ENCODE results near the gene DLGAP1. TPM values are rescaled to one million over a fixed set of nuclear protein-coding genes. Genes with fewer than 3 reads are reported as not detected.

DLGAP1 gene
- total RNA-seq, 3 donors from 2014 or later: 0.96 to 17.6 (median 5.2) TPM

DNA sequence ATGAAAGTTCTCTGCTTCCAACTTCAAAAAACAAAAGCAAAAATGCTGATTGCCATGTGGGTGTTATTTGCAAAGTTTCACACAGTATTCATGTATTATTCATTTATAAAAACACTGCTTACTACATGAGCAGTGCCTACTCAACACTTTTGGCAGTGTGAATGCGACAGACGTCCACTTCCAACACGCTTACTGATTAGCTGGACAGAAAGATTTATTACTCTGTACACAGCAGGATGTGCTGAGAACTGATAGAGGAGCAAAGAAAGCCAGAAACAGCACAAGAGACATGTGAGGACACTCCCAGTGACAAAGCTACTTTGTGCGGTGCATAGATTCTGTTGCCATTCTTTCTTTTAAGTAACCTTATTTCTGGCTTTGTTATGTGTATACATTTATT, 258.8 kb downstream of the DLGAP1 start:
- no peaks in the 10 kb centered on the region for H3K9me3 ChIP-seq
- H3K27ac ChIP-seq: no peak overlapping the region
- DNase-seq (ENCODE audit: low spot score in 2 of 2): no peak
- H3K4me1 ChIP-seq: no peaks in the 10 kb centered on the region
- TF ChIP-seq, protein P1, sequence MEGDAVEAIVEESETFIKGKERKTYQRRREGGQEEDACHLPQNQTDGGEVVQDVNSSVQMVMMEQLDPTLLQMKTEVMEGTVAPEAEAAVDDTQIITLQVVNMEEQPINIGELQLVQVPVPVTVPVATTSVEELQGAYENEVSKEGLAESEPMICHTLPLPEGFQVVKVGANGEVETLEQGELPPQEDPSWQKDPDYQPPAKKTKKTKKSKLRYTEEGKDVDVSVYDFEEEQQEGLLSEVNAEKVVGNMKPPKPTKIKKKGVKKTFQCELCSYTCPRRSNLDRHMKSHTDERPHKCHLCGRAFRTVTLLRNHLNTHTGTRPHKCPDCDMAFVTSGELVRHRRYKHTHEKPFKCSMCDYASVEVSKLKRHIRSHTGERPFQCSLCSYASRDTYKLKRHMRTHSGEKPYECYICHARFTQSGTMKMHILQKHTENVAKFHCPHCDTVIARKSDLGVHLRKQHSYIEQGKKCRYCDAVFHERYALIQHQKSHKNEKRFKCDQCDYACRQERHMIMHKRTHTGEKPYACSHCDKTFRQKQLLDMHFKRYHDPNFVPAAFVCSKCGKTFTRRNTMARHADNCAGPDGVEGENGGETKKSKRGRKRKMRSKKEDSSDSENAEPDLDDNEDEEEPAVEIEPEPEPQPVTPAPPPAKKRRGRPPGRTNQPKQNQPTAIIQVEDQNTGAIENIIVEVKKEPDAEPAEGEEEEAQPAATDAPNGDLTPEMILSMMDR (IDR thresholded peaks at IDR 0.05): no peak
- no peak for TF ChIP-seq POLR2A (IDR thresholded peaks at IDR 0.05)
- no peak for TF ChIP-seq POLR2AphosphoS5 (IDR thresholded peaks at IDR 0.05)
- no peak overlapping the region for H3K4me3 ChIP-seq
- H3K36me3 ChIP-seq: no peaks in the 10 kb centered on the region
- intact Hi-C loops (cut with DNase I; ENCODE audit: low total_unique reads): no loop called here
- no peaks in the 10 kb centered on the region for H3K27me3 ChIP-seq

- Histone ChIP-seq H3K9me3 (no peaks in the 10 kb centered on the region), H3K4me3 (no peak overlapping the region), H3K4me1 (no peaks in the 10 kb centered on the region), H3K36me3 (no peaks in the 10 kb centered on the region), H3K27me3 (no peaks in the 10 kb centered on the region), H3K27ac (no peak overlapping the region)
- TF ChIP-seq, protein P1 (IDR thresholded peaks at IDR 0.05): no peak
- no peak for TF ChIP-seq POLR2AphosphoS5 (IDR thresholded peaks at IDR 0.05)
- intact Hi-C loops (cut with DNase I; ENCODE audit: low total_unique reads): no loop called here
- DNase-seq (ENCODE audit: low spot score in 2 of 2): no peak
Measured at GRCh38 chr18:4193086-4193485, 262.0 kb downstream of the DLGAP1 start.

DNA sequence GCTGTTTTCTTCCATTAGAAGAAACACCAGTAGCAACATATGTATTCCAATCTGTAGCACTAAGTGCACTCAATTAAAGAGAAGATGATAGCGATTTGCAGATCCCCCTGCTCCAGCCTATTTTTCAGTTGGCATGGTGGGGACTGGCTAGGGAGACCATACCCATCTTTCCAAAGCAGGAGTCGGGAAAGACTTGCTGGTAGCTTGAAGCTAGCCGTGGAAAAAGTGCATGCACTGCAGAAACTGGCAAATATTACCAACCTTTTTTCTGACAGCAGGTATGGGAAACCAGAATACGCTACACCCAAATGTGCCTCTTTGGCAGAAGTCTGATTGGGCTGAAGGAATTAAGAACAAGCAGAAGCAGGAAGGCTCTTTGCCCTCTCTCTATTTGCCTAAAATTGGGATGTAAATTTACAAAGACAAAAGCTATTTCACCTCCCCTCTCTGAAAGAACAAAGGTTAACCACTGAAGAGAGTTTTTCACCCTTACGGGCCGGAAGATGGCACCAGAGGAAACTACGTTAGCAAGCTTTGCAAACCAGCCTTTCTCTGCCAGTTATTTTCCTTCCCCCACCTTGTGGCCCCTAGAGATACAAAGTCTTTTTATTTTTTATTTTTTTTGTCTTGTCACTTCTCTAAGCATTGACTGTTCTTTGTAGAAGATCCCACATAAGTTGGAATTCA, 273.1 kb downstream of the DLGAP1 start:
- H3K4me3 ChIP-seq: no peak overlapping the region
- no peak for DNase-seq (ENCODE audit: low spot score in 2 of 2)
- intact Hi-C loops (cut with DNase I; ENCODE audit: low total_unique reads): no loop called here
- H3K4me1 ChIP-seq: no peaks in the 10 kb centered on the region
- H3K27me3 ChIP-seq: no peaks in the 10 kb centered on the region
- H3K36me3 ChIP-seq: no peaks in the 10 kb centered on the region
- H3K27ac ChIP-seq: no peak overlapping the region
- TF ChIP-seq POLR2A (IDR thresholded peaks at IDR 0.05) (no peak), POLR2AphosphoS5 (IDR thresholded peaks at IDR 0.05) (no peak)
- H3K9me3 ChIP-seq: no peaks in the 10 kb centered on the region

- Histone ChIP-seq H3K4me3 (no peak overlapping the region), H3K27me3 (no peaks in the 10 kb centered on the region), H3K9me3 (no peaks in the 10 kb centered on the region), H3K4me1 (no peaks in the 10 kb centered on the region), H3K36me3 (no peaks in the 10 kb centered on the region), H3K27ac (no peak overlapping the region)
- DNase-seq (ENCODE audit: low spot score in 2 of 2): no peak
- intact Hi-C loops (cut with DNase I; ENCODE audit: low total_unique reads): no loop called here
- TF ChIP-seq, protein P1 (IDR thresholded peaks at IDR 0.05): no peak
- TF ChIP-seq POLR2A (IDR thresholded peaks at IDR 0.05): no peak
- no peak for TF ChIP-seq POLR2AphosphoS5 (IDR thresholded peaks at IDR 0.05)
Measured at GRCh38 chr18:4181086-4181485, 274.0 kb downstream of the DLGAP1 start.

GRCh38 chr18:4172196-4173100, 282.7 kb downstream of the DLGAP1 start:
- no peak overlapping the region for H3K27ac ChIP-seq
- no peak for DNase-seq (ENCODE audit: low spot score in 2 of 2)
- H3K27me3 ChIP-seq: no peaks in the 10 kb centered on the region
- H3K36me3 ChIP-seq: no peaks in the 10 kb centered on the region
- H3K4me3 ChIP-seq: no peak overlapping the region
- TF ChIP-seq, protein P1 (IDR thresholded peaks at IDR 0.05): no peak
- TF ChIP-seq POLR2AphosphoS5 (IDR thresholded peaks at IDR 0.05) (no peak), POLR2A (IDR thresholded peaks at IDR 0.05) (no peak)
- intact Hi-C loops (cut with DNase I; ENCODE audit: low total_unique reads): no loop called here
- no peaks in the 10 kb centered on the region for H3K9me3 ChIP-seq
- no peaks in the 10 kb centered on the region for H3K4me1 ChIP-seq

Data from breast epithelium (tissue), 4 donors.